IPS-15b (cell line): ENCODE measurements around the gene C10orf143.

ENCODE experiments used
- H3K27me3 ChIP-seq: one replicate; pipeline ENCODE4 v1.6.1; 2013; ENCODE audit warnings: low read length; ENCODE audit not compliant: control insufficient read depth, insufficient read depth
- H3K36me3 ChIP-seq: one replicate; pipeline ENCODE4 v1.6.1; 2013; ENCODE audit warnings: low read length; ENCODE audit not compliant: control insufficient read depth, insufficient read depth
- H3K4me1 ChIP-seq: one replicate; pipeline ENCODE4 v1.6.1; 2013; ENCODE audit warnings: mild to moderate bottlenecking, low read length; ENCODE audit not compliant: control insufficient read depth, insufficient read depth
- H3K4me3 ChIP-seq: one replicate; pipeline ENCODE4 v1.5.1; 2013; ENCODE audit warnings: low read depth, low read length
- H3K9ac ChIP-seq: one replicate; pipeline ENCODE4 v1.6.1; 2013; ENCODE audit warnings: low read depth, mild to moderate bottlenecking, low read length
- H3K9me3 ChIP-seq: one replicate; pipeline ENCODE4 v1.6.1; 2013; ENCODE audit warnings: mild to moderate bottlenecking, low read length; ENCODE audit not compliant: control insufficient read depth, insufficient read depth

C10orf143 gene

DNA sequence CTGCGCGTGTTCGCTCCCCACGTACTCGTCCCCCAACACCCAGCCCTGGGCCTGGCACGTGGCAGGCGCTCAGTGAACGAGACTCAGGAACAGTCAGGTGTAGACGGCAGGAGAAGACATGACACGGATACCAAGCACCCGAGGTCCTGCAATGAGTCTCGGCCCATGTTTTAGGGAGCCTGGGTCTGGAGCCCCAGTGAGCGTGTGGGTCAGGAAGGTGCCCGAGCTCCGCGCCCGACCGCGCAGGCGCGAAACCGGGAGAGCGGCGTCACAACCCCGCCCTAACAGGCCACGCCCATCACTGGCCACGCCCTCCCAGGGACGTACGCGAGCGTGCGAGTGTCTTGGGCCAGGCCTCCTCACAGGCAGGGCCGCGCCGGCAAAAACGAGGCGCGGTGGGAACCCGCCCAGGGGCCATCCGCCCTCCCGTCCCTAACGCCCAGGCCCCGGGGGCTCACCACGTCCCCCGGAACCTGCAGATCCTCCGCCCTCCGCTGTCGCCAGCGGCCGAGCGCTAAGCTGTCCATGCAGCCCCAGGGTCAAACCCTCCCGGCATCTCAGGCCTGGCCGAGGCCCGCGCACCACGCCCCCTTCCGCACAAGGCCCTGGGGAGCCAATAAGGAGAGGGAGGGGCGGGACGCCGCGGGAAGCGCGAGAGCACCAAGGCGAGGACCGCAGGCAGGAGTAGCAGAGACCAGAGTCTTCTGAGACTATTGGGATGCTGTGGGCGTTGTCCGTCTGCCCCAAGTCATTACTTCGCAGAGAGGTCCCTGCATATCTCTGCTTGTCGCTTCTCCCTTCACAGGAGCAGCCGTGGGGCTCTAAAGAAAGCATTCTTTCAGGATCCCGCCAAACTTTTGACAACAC lies at the start of gene C10orf143:
Gene C10orf143 (minus strand): TSS at position 585 of the 867 bp plus-strand sequence. CDS start 58 bp downstream, at position 527.
- no peaks in the 10 kb centered on the region for H3K36me3 ChIP-seq
- H3K9me3 ChIP-seq: no peaks in the 10 kb centered on the region
- peak within 1 kb of the TSS; percentile 98 for H3K4me3 ChIP-seq
- H3K27me3 ChIP-seq: peaks cover 4% of the 10 kb centered on the region
- peak within 1 kb of the TSS; percentile 89 for H3K9ac ChIP-seq
- H3K4me1 ChIP-seq: peaks cover 6% of the 10 kb centered on the region

DNA sequence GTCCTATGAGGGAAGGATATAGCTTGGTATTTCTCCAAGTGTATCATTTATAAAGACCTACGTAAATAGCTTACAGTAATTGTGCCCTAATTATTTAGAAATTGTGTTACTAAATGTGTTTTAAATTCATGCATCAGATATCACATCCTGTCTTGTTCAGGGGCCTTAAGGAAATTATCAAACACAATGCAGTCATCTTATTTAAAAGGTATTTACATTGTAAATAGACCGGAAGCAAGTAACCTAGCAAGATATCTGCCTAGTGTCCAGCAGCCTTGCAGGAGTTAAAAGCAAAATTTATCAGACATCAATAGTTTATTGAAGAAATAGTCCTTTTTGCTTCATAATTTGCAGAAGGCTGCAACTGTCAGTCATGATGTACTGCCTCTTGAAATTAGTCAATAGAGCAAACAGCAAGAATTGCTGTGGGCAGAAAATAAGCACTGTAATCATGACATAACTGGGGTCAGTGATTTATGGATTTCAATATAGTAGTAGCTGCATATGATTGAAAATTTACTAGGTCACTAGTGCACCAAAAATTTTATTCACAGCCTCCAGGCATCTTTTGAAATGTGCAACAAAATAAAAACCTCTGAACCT lies 48.7 kb upstream of the C10orf143 start:
- no peaks in the 10 kb centered on the region for H3K9me3 ChIP-seq
- H3K27me3 ChIP-seq: no peaks in the 10 kb centered on the region
- no peak overlapping the region for H3K9ac ChIP-seq
- peaks cover 8% of the 10 kb centered on the region for H3K36me3 ChIP-seq
- H3K4me3 ChIP-seq: no peak overlapping the region
- H3K4me1 ChIP-seq: peaks cover 2% of the 10 kb centered on the region

DNA sequence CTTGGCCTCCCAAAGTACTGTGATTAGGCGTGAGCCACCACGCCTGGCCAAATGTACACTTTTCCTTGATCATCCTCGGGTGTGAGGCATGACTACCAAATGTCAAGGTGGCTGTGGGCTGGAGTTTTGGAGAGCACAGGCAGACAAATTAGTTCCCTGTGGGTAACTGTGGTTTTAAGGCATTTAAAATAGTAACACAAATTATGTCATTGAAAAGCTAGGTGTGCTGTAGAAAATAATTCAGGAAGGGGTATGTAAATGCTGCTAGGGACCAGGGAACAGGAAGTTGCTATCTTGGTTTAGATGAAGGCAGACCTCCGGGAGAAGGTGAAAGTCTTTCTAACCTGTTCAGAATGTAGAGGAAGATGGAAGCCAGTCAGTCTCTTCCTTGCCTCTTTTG lies 35.4 kb upstream of the C10orf143 start:
- H3K9ac ChIP-seq: no peak overlapping the region
- peaks cover 2% of the 10 kb centered on the region for H3K36me3 ChIP-seq
- H3K27me3 ChIP-seq: no peaks in the 10 kb centered on the region
- no peak overlapping the region for H3K4me3 ChIP-seq
- peaks cover 8% of the 10 kb centered on the region for H3K4me1 ChIP-seq
- no peaks in the 10 kb centered on the region for H3K9me3 ChIP-seq

DNA sequence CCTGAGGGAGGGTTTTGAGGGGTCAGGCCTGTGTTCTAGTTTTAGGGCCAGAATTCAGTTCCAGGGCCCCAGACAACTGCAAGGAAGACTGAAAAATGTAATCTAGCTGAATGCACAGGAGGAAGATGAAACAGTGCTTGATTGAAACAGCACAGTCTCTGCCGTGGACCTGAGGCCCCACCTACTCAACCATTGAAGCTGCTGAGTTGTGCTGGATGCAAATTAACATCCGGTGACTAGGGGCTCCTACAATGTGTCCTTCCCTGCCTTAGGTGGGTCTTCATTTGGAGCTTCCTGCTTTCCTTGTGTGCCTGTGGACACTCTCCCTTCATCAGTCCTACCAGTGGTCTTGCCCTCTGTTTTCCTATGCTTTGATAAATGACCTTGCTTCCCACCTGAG lies 31.2 kb upstream of the C10orf143 start:
- H3K4me3 ChIP-seq: no peak overlapping the region
- H3K9ac ChIP-seq: no peak overlapping the region
- no peaks in the 10 kb centered on the region for H3K9me3 ChIP-seq
- H3K36me3 ChIP-seq: peaks cover 2% of the 10 kb centered on the region
- no peaks in the 10 kb centered on the region for H3K27me3 ChIP-seq
- H3K4me1 ChIP-seq: peaks cover 12% of the 10 kb centered on the region

DNA sequence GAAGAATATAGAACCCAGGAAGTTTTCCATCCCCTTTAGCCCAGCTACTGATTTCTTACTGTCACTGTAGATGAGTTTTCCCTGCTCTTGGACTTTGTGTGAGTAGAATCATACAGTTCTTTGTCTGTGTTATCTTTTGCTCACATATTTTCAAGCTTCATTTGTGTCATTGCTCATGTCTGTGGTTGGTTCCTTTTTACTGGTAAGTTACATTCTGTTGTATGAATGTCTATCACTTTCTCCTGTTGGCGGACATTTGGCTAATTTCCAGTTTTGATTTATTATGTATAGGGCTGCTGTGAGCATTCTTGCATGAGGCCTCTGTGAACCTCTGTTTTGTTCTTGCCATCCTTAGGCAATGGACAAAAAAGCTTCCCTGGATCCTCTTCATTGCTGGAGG lies 30.8 kb upstream of the C10orf143 start:
- Histone ChIP-seq H3K9me3 (no peaks in the 10 kb centered on the region), H3K36me3 (peaks cover 2% of the 10 kb centered on the region), H3K9ac (no peak overlapping the region), H3K4me3 (no peak overlapping the region), H3K27me3 (no peaks in the 10 kb centered on the region), H3K4me1 (peaks cover 12% of the 10 kb centered on the region)

DNA sequence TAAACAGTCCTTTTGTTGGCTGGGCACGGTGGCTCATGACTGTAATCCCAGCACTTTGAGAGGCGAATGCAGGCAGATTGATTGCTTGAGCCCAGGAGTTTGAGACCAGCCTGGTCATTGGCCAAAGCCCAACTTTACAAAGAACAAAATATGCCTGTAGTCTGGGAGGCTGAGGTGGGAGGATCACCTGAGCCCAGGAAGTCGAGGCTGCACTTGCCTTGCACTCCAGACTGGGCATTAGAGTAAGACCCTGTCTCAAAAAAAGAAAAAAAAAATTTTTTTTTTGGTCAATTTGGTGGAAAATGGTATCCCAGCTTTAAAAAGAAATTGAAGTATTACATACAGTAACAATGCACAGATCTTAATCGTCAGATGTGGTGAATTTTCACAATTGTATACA lies 30.4 kb upstream of the C10orf143 start:
- Histone ChIP-seq H3K4me1 (peaks cover 12% of the 10 kb centered on the region), H3K4me3 (no peak overlapping the region), H3K9me3 (no peaks in the 10 kb centered on the region), H3K36me3 (peaks cover 2% of the 10 kb centered on the region), H3K9ac (no peak overlapping the region), H3K27me3 (no peaks in the 10 kb centered on the region)

DNA sequence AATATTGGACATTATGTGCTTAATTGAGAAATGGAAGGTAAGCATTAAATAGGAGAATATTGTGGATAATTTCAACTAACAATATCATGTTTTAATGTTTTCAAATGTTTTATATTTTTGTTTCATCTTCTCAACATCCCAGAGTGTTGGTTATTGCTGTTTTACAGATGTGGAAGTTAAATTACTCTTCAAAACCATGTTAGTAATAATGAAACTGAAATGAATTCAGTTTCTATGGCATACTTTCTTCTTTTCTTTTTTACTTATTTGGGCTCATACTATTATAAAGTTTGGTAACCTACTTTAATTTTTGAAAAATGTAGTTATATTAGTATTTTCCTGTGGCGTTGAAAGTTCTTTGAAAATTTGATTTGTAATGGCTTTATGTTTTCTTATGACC lies 29.8 kb upstream of the C10orf143 start:
- Histone ChIP-seq H3K36me3 (no peaks in the 10 kb centered on the region), H3K4me3 (no peak overlapping the region), H3K9ac (no peak overlapping the region), H3K9me3 (no peaks in the 10 kb centered on the region), H3K4me1 (peaks cover 12% of the 10 kb centered on the region), H3K27me3 (no peaks in the 10 kb centered on the region)

DNA sequence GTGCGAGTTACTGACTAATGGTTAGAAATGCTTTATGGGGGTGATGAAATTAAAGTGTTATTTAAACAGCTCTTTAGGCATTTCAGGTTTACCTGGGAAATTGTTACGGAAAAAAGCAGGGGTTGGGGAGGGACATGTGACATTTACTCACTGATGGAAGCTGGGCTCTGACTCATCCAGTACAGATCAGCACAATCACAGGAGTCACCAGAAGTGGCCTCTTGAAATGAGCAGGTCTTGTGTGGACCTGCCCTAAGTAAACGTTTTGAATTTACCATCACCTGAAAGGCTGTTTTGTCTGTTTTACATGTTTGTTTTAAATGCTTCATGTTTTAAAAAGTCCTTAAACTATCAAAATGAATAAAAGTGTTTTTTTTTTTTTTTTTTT lies 27.8 kb upstream of the C10orf143 start:
- H3K9me3 ChIP-seq: no peaks in the 10 kb centered on the region
- no peaks in the 10 kb centered on the region for H3K36me3 ChIP-seq
- H3K4me1 ChIP-seq: peaks cover 12% of the 10 kb centered on the region
- H3K4me3 ChIP-seq: no peak overlapping the region
- H3K27me3 ChIP-seq: no peaks in the 10 kb centered on the region
- no peak overlapping the region for H3K9ac ChIP-seq

DNA sequence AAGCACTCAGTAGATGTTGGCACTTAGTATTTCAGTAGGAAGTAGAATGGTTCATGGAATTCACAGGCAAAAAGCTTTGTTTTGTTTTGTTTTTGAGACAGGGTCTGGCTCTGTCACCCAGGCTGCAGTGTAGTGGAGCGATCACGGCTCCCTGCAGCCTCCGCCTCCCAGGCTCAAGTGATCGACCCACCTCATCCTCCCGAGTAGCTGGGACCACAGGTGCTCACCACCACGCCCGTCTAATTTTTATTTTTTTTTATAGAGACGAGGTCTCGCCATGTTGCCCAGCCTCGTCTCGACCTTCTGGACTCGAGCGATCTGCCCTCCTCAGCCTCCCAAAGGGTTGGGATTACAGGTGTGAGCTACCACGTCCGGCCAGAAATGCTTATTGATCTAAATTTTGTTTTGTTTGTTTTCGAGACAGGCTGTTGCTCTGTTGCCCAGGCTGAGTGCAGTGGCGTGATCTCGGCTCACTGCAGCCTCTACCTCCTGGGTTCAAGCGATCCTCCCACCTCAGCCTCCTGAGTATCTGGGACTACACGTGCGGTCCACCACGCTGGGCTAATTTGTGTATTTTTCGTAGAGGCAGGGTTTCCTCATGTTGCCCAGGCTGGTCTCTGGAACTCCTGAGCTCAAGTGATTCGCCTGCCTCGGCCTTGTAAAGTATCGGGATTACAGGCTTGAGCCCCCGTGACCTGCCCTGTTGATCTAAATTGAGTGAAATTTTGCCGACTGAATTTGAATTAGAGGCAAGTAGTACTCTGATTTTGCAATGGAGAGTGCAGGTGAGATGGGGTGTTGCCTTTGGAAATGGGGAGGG lies 27.2 kb upstream of the C10orf143 start:
- Histone ChIP-seq H3K4me3 (peak overlapping the region; percentile 77), H3K9me3 (no peaks in the 10 kb centered on the region), H3K9ac (no peak overlapping the region), H3K36me3 (no peaks in the 10 kb centered on the region), H3K4me1 (peaks cover 12% of the 10 kb centered on the region), H3K27me3 (no peaks in the 10 kb centered on the region)

DNA sequence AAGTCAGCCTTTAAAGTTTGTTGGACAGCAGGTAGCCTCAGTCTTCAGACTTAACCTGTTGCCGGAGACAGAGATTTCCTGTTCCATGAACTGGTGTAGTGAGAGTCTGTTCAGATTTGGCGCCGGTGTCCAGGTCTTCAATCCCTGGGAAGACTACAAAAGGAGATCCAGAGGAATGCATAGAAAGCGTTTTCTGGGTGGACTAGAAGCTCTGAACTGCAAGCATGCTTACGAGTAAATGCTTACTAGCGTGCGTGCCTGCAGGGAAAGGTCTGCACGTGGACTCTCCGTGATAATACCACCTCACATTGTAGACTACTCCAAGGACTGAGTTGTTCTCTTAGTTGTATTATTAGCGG lies 26.4 kb upstream of the C10orf143 start:
- no peaks in the 10 kb centered on the region for H3K9me3 ChIP-seq
- no peaks in the 10 kb centered on the region for H3K27me3 ChIP-seq
- H3K36me3 ChIP-seq: no peaks in the 10 kb centered on the region
- H3K4me3 ChIP-seq: peak overlapping the region; percentile 77
- H3K9ac ChIP-seq: peak overlapping the region; percentile 70
- H3K4me1 ChIP-seq: peaks cover 11% of the 10 kb centered on the region

DNA sequence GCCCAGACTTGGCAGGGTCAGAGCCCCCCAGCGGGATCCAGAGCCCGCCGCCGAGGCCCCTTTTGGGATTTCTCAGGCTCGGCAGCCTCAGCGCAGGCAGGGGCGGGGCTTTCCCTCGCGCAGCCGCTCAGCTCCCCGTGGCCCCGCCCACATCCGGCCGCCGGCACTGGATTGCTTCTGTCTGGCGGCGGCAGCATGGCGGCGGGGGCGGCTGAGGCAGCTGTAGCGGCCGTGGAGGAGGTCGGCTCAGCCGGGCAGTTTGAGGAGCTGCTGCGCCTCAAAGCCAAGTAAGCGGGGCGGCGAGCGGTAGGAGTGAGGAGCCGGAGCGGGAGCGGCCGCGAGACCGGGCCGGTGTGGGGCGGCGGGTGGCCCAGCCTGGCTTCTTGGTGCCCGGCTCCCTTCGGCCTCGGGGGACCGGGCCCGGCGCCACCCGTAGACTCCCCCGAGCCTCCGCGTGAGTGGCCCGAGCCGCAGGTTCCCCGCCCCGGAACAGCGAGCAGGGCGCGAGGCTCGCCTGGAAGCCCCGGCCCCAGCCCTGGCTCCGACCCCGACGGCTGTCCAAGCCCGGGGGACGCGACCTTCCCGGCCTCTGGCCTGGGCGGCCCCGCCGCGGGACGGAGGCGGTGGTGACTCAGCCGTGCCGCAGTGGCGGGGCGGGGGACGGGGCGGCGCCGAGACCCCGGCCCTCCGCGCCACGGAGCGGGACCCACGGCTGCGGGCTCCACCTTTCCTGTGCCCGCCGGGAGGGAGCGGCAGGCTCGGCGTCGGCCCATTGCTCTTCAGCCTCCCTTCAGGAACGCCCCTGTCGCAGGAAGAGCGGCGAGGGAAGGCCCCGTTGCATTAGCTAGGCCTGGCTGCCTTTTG lies 25.8 kb upstream of the C10orf143 start, which contains the start of gene GLRX3:
Gene GLRX3 (plus strand): TSS at position 166 of the 864 bp plus-strand sequence. CDS start 30 bp downstream, at position 196.
- Histone ChIP-seq H3K36me3 (no peaks in the 10 kb centered on the region), H3K9me3 (no peaks in the 10 kb centered on the region), H3K4me3 (peak within 1 kb of the TSS; percentile 77), H3K27me3 (no peaks in the 10 kb centered on the region), H3K9ac (peak within 1 kb of the TSS; percentile 70), H3K4me1 (peaks cover 5% of the 10 kb centered on the region)
